HS-5 (cell line): Measurements from ENCODE around the gene POLD2.
"Not testable (repeated sequence)": the region's sequence is repeated elsewhere in the genome, so short reads cannot be mapped to it uniquely, and the experiment has no call there.

Experiments
- DNase-seq: peaks from one replicate; pipeline ENCODE4 v3.0.0-alpha.2; 2012; ENCODE audit warnings: low read depth

Gene POLD2

GRCh38 chr7:44123190-44124003, at the start of gene POLD2:
TSS of gene POLD2 (minus strand) at chr7:44123548. CDS start at chr7:44122053, 1,495 bp downstream.
- peak; percentile 90 for DNase-seq

GRCh38 chr7:44172803-44173424, 49.6 kb upstream of the POLD2 start:
- DNase-seq: no peak

- no peak for DNase-seq
Observed at GRCh38 chr7:44172352-44172751, 49.0 kb upstream of the POLD2 start.

GRCh38 chr7:44171901-44172300, 48.6 kb upstream of the POLD2 start:
- not testable (repeated sequence) for DNase-seq

- no peak for DNase-seq
Observed at GRCh38 chr7:44167920-44168319, 44.6 kb upstream of the POLD2 start.

- peak; percentile 82 for DNase-seq
Observed at GRCh38 chr7:44163591-44163990, 40.2 kb upstream of the POLD2 start.

- DNase-seq: no peak
Observed at GRCh38 chr7:44162785-44163395, 39.5 kb upstream of the POLD2 start.

GRCh38 chr7:44162179-44162578, 38.8 kb upstream of the POLD2 start:
- no peak for DNase-seq

- no peak for DNase-seq
Observed at GRCh38 chr7:44161371-44161770, 38.0 kb upstream of the POLD2 start.

GRCh38 chr7:44159824-44160630, 36.7 kb upstream of the POLD2 start:
- DNase-seq: no peak

- no peak for DNase-seq
Observed at GRCh38 chr7:44158873-44159631, 35.7 kb upstream of the POLD2 start.

- DNase-seq: no peak
Observed at GRCh38 chr7:44158096-44158872, 34.9 kb upstream of the POLD2 start.

- DNase-seq: no peak
Observed at GRCh38 chr7:44157116-44158080, 34.0 kb upstream of the POLD2 start.

- no peak for DNase-seq
Observed at GRCh38 chr7:44156453-44157010, 33.2 kb upstream of the POLD2 start.

GRCh38 chr7:44155191-44156185, 32.1 kb upstream of the POLD2 start:
- no peak for DNase-seq

- DNase-seq: no peak
Observed at GRCh38 chr7:44154703-44155102, 31.4 kb upstream of the POLD2 start.

GRCh38 chr7:44153948-44154335, 30.6 kb upstream of the POLD2 start:
- DNase-seq: no peak
